NCI-H774 (cell line): ENCODE measurements around the gene GPATCH2L.

Experiments used
- DNase-seq: peaks from one replicate; lab custom pipeline; 2025; lab: John Stamatoyannopoulos, UW

Gene GPATCH2L

GRCh38 chr14:76257842-76258397, 106.2 kb downstream of the GPATCH2L start:
- DNase-seq: no peak

- DNase-seq: no peak
These were observed 107.5 kb downstream of the GPATCH2L start for GRCh38 chr14:76259029-76259735.

- no peak for DNase-seq
These were observed 109.0 kb downstream of the GPATCH2L start for GRCh38 chr14:76260749-76261148.

- DNase-seq: no peak
These were observed 109.7 kb downstream of the GPATCH2L start for GRCh38 chr14:76261371-76261811.

GRCh38 chr14:76262641-76263040, 110.9 kb downstream of the GPATCH2L start:
- no peak for DNase-seq
